Amniotic epithelial cell (primary cell): Measurements from ENCODE around the gene CST1.

Experiments
- DNase-seq: peaks from one replicate; pipeline ENCODE4 v3.0.0-alpha.2; 2010; ENCODE audit warnings: low read depth

The CST1 gene

DNA sequence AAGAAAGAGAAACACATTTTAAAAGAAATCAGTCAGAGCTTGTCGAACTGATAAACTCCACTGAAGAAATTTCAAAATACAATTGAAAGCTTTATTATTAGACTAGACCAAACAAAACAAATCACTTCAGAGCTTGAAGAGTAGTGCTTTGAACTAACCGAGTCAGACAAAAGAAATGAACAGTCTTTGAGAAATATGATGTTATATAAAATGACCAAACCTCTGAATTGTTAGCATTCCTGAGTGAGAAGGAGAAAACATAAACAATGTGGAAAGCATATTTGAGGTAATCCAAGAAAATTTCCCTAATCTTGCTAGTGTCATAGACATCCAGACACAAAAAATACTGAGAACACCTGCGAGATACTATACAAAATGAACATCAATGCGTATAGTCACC lies 48.7 kb downstream of the CST1 start:
- DNase-seq = peak; percentile 37

DNA sequence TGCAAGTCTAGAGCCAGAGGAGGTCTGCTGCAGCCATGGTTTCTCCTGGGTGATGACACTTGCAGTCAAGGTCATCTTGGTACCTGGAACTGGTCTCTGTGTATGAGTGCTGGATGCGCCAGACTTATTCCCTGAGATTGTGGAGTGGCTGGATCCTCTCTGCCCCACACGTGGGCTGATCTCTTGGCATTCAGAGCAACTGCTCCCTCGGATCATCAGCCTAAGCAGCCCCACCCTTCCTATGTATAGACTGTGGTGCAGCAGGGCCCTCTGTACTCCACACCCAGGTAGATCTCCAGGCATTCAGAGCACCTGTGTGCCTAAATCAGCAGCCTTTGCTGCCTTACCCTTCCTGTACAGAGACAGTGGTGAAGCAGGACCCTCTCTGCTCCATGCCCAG lies 49.8 kb downstream of the CST1 start:
- no peak for DNase-seq

DNA sequence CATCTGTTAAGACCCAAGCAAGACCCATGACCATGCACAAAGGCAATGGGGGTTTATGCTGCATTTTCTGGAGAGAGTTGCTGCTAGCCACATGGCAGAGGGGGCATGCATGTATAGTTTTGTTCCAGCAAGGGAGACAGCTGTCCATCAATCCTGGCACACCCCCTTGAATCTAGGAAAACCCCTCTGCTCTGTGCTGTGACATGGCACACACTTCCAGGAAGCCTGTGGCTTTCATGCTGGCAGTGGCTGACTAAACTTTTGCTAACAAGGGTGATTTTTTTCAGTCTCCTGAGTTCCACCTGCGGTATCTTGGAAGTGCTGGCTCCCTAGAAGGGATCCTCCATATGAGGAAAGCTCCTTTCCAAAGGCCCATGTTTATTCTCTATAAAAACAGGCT lies 52.8 kb downstream of the CST1 start:
- no peak for DNase-seq
